Calu3 (cell line): ENCODE results near the gene RAB11FIP4. TPM values are rescaled to one million over a fixed set of nuclear protein-coding genes. Genes with fewer than 3 reads are reported as not detected.

ENCODE experiments used
- BruUV-seq: library from RNA; stranded (reverse); fragments of 400-500 nt; replicated peaks from 2 replicates; lab custom pipeline; 2021; lab: Mats Ljungman, UMichigan
- CTCF ChIA-PET: fragments of 300-600 bp; sonication (Branson Sonifier 250); formaldehyde crosslinking; loops from one replicate; lab custom pipeline; 2022; ENCODE audit warnings: antibody characterized with exemption; lab: Charles Lee
- DNase-seq: peaks from one replicate; pipeline ENCODE4 v3.0.0; 2022
- H3K27ac Mint-ChIP-seq: one replicate; pipeline ENCODE4 v1.8.0; 2022; ENCODE audit warnings: mixed read lengths; ENCODE audit not compliant: unreplicated experiment
- H3K27me3 Mint-ChIP-seq: one replicate; pipeline ENCODE4 v1.8.0; 2022; ENCODE audit warnings: mixed read lengths; ENCODE audit not compliant: unreplicated experiment
- H3K36me3 Mint-ChIP-seq: one replicate; pipeline ENCODE4 v1.8.0; 2022; ENCODE audit warnings: mild to moderate bottlenecking, moderate library complexity, mixed read lengths; ENCODE audit not compliant: insufficient read depth, unreplicated experiment
- H3K4me1 Mint-ChIP-seq: one replicate; pipeline ENCODE4 v1.8.0; 2022; ENCODE audit warnings: mild to moderate bottlenecking, low read depth, mixed read lengths; ENCODE audit not compliant: unreplicated experiment
- H3K4me3 Mint-ChIP-seq: one replicate; pipeline ENCODE4 v1.8.0; 2022; ENCODE audit warnings: mild to moderate bottlenecking, low read depth, moderate library complexity, mixed read lengths; ENCODE audit not compliant: unreplicated experiment
- H3K9me3 Mint-ChIP-seq: one replicate; pipeline ENCODE4 v1.8.0; 2022; ENCODE audit warnings: low read depth, mixed read lengths; ENCODE audit not compliant: unreplicated experiment
- intact Hi-C: fragments of 100-400 bp; cut with micrococcal nuclease; formaldehyde crosslinking; loops from one replicate; pipeline ENCODE4 v1.10.0; 2022; ENCODE audit not compliant: unreplicated experiment
- total RNA-seq: library from RNA; stranded (reverse); gene quantifications from 2 replicates; pipeline ENCODE4 v1.2.3, GENCODE V29; 2022
- TF ChIP-seq, protein P1 (sequence below): fragments of 200-600 bp; IDR thresholded peaks from one replicate; pipeline ENCODE4 v1.8.0; 2022; ENCODE audit warnings: antibody characterized with exemption; ENCODE audit not compliant: unreplicated experiment

Gene RAB11FIP4
- total RNA-seq, 1 experiment from 2014 or later: 27.9 TPM

DNA sequence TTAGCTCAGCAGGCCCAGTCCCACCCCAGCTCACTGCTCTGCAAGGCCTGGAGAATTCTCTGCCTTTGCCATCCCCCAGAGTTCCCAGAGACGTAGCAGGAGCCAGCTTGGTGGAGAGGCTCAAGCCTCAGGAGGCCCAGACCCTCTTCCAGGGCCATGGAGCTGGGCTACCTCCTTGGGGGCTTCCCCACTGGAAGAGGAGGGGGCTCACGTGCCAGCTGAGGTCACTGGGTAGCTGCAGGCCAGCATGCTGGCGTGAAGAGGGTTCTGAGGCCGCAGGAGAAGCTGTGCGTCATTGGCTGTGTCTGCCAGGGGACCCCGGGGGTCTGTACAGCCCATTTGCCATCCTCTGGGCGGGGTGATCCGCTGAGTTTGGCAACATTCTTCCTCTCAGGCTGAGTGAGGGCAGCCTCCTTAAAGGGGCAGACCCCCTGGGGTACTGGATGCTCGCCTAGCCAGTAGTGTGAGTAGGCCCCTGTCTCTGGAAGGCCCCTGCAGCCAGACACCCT is 131.6 kb downstream of the RAB11FIP4 start:
- Mint-ChIP-seq H3K27ac (no peak overlapping the region), H3K4me1 (no peaks in the 10 kb centered on the region), H3K9me3 (no peaks in the 10 kb centered on the region), H3K27me3 (no peaks in the 10 kb centered on the region), H3K36me3 (peaks cover 9% of the 10 kb centered on the region), H3K4me3 (no peak overlapping the region)
- TF ChIP-seq, protein P1, sequence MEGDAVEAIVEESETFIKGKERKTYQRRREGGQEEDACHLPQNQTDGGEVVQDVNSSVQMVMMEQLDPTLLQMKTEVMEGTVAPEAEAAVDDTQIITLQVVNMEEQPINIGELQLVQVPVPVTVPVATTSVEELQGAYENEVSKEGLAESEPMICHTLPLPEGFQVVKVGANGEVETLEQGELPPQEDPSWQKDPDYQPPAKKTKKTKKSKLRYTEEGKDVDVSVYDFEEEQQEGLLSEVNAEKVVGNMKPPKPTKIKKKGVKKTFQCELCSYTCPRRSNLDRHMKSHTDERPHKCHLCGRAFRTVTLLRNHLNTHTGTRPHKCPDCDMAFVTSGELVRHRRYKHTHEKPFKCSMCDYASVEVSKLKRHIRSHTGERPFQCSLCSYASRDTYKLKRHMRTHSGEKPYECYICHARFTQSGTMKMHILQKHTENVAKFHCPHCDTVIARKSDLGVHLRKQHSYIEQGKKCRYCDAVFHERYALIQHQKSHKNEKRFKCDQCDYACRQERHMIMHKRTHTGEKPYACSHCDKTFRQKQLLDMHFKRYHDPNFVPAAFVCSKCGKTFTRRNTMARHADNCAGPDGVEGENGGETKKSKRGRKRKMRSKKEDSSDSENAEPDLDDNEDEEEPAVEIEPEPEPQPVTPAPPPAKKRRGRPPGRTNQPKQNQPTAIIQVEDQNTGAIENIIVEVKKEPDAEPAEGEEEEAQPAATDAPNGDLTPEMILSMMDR: no peak
- CTCF ChIA-PET: interaction anchor here (1.1 kb wide), 1 partner anchor 86 kb away, joined by 4 read pairs; no protein-coding TSS in a partner anchor
- intact Hi-C loops: no loop called here
- BruUV-seq: no TSS peak
- DNase-seq: no peak

GRCh38 chr17:31523862-31524730 is 132.6 kb downstream of the RAB11FIP4 start:
- DNase-seq: no peak
- BruUV-seq: no TSS peak
- Mint-ChIP-seq H3K9me3 (no peaks in the 10 kb centered on the region), H3K27ac (no peak overlapping the region), H3K36me3 (peaks cover 9% of the 10 kb centered on the region), H3K4me1 (no peaks in the 10 kb centered on the region), H3K27me3 (no peaks in the 10 kb centered on the region), H3K4me3 (no peak overlapping the region)
- CTCF ChIA-PET: interaction anchor here (0.6 to 1.1 kb wide), 2 partner anchors 23 to 87 kb away, joined by 4 to 5 read pairs; no protein-coding TSS in a partner anchor
- intact Hi-C loops: loop anchor here (2.0 kb wide), 1 partner anchor 75 kb away; no protein-coding TSS in a partner anchor
- TF ChIP-seq, protein P1: no peak

- H3K27me3 Mint-ChIP-seq: no peaks in the 10 kb centered on the region
- H3K36me3 Mint-ChIP-seq: peaks cover 9% of the 10 kb centered on the region
- TF ChIP-seq, protein P1: peak; percentile 93
- CTCF ChIA-PET: no interaction called here
- no peaks in the 10 kb centered on the region for H3K9me3 Mint-ChIP-seq
- no TSS peak for BruUV-seq
- H3K4me1 Mint-ChIP-seq: no peaks in the 10 kb centered on the region
- H3K27ac Mint-ChIP-seq: no peak overlapping the region
- intact Hi-C loops: loop anchor here (1.0 to 2.0 kb wide), 2 partner anchors 76 to 88 kb away; no protein-coding TSS in a partner anchor
- peak; percentile 95 for DNase-seq
- no peak overlapping the region for H3K4me3 Mint-ChIP-seq
Measured at GRCh38 chr17:31524926-31525800, 133.7 kb downstream of the RAB11FIP4 start.
